ENCODE measurements around the gene PBX3.
"Not testable (repeated sequence)": the region's sequence is repeated elsewhere in the genome, so short reads cannot be mapped to it uniquely, and the experiment has no call there.

The PBX3 gene

GRCh38 chr9:125823874-125824406 lies 76.8 kb downstream of the PBX3 start:
- not testable (repeated sequence) for DNase-seq (ENCODE audit: low spot score)

- no peak for DNase-seq (ENCODE audit: low spot score)
Observed at GRCh38 chr9:125825762-125826161, 78.6 kb downstream of the PBX3 start.

- DNase-seq (ENCODE audit: low spot score), result no peak
Observed at GRCh38 chr9:125826850-125827249, 79.7 kb downstream of the PBX3 start.

GRCh38 chr9:125829743-125830142 lies 82.6 kb downstream of the PBX3 start:
- DNase-seq (ENCODE audit: low spot score), result peak; percentile 32

- no peak for DNase-seq (ENCODE audit: low spot score)
Observed at GRCh38 chr9:125831054-125831453, 83.9 kb downstream of the PBX3 start.

- DNase-seq (ENCODE audit: low spot score), result no peak
Observed at GRCh38 chr9:125831616-125832015, 84.4 kb downstream of the PBX3 start.

GRCh38 chr9:125835655-125836054 lies 88.5 kb downstream of the PBX3 start:
- no peak for DNase-seq (ENCODE audit: low spot score)

GRCh38 chr9:125839317-125839716 lies 92.1 kb downstream of the PBX3 start:
- no peak for DNase-seq (ENCODE audit: low spot score)

- no peak for DNase-seq (ENCODE audit: low spot score)
Observed at GRCh38 chr9:125841444-125841843, 94.3 kb downstream of the PBX3 start.

- DNase-seq (ENCODE audit: low spot score), result no peak
Observed at GRCh38 chr9:125842242-125842641, 95.1 kb downstream of the PBX3 start.

- DNase-seq (ENCODE audit: low spot score), result no peak
Observed at GRCh38 chr9:125843646-125844045, 96.5 kb downstream of the PBX3 start.

GRCh38 chr9:125844611-125845010 lies 97.4 kb downstream of the PBX3 start:
- no peak for DNase-seq (ENCODE audit: low spot score)

GRCh38 chr9:125845271-125845808 lies 98.2 kb downstream of the PBX3 start:
- DNase-seq (ENCODE audit: low spot score), result no peak

- DNase-seq (ENCODE audit: low spot score), result no peak
Observed at GRCh38 chr9:125847735-125848134, 100.6 kb downstream of the PBX3 start.

- no peak for DNase-seq (ENCODE audit: low spot score)
Observed at GRCh38 chr9:125850106-125850632, 103.0 kb downstream of the PBX3 start.

- DNase-seq (ENCODE audit: low spot score), result no peak
Observed at GRCh38 chr9:125850763-125851162, 103.6 kb downstream of the PBX3 start.

- no peak for DNase-seq (ENCODE audit: low spot score)
Observed at GRCh38 chr9:125851979-125852378, 104.8 kb downstream of the PBX3 start.

- no peak for DNase-seq (ENCODE audit: low spot score)
Observed at GRCh38 chr9:125852386-125852785, 105.2 kb downstream of the PBX3 start.

- DNase-seq (ENCODE audit: low spot score), result no peak
Observed at GRCh38 chr9:125854553-125855275, 107.5 kb downstream of the PBX3 start.

- no peak for DNase-seq (ENCODE audit: low spot score)
Observed at GRCh38 chr9:125856331-125856730, 109.2 kb downstream of the PBX3 start.

GRCh38 chr9:125861405-125862058 lies 114.4 kb downstream of the PBX3 start:
- DNase-seq (ENCODE audit: low spot score), result no peak

GRCh38 chr9:125863923-125864322 lies 116.8 kb downstream of the PBX3 start:
- DNase-seq (ENCODE audit: low spot score), result no peak
